ENCODE measurements around the gene LTB4R2.

LTB4R2 gene

GRCh38 chr14:24325041-24325530, 15.1 kb downstream of the LTB4R2 start:
- TF ChIP-seq ESRRG (CRISPR knock-in tag; IDR thresholded peaks at IDR 0.05) (no peak), ZFP3 (CRISPR knock-in tag; IDR thresholded peaks at IDR 0.05) (no peak), PATZ1 (CRISPR knock-in tag; IDR thresholded peaks at IDR 0.05; ENCODE audit: borderline replicate concordance) (no peak), CSRNP3 (CRISPR knock-in tag; IDR thresholded peaks at IDR 0.05) (no peak), OSR1 (CRISPR knock-in tag; IDR thresholded peaks at IDR 0.05) (no peak), BACH2 (CRISPR knock-in tag; IDR thresholded peaks at IDR 0.05; ENCODE audit: borderline replicate concordance) (no peak), CSDC2 (CRISPR knock-in tag; IDR thresholded peaks at IDR 0.05) (no peak), RARB (CRISPR knock-in tag; IDR thresholded peaks at IDR 0.05) (no peak), ZNF8 (CRISPR knock-in tag; IDR thresholded peaks at IDR 0.05) (no peak), ZNF565 (CRISPR knock-in tag; conservative IDR thresholded peaks at IDR 0.05; ENCODE audit: low read depth) (no peak), TSHZ2 (CRISPR knock-in tag; IDR thresholded peaks at IDR 0.05) (no peak), CREB5 (CRISPR knock-in tag; IDR thresholded peaks at IDR 0.05; ENCODE audit: low read depth) (no peak), ZFP30 (CRISPR knock-in tag; IDR thresholded peaks at IDR 0.05) (no peak), SNAI2 (CRISPR knock-in tag; IDR thresholded peaks at IDR 0.05) (no peak), ZNF70 (CRISPR knock-in tag; IDR thresholded peaks at IDR 0.05) (no peak), TOX (CRISPR knock-in tag; IDR thresholded peaks at IDR 0.05; ENCODE audit: borderline replicate concordance) (no peak)
- ATAC-seq = no peak

GRCh38 chr14:24325963-24326362, 16.0 kb downstream of the LTB4R2 start:
- no peak for ATAC-seq

More at GRCh38 chr14:24325963-24326362, 16.0 kb downstream of the LTB4R2 start:
- TF ChIP-seq CSRNP3 (CRISPR knock-in tag; IDR thresholded peaks at IDR 0.05) (no peak), ESRRG (CRISPR knock-in tag; IDR thresholded peaks at IDR 0.05) (no peak), GLIS3 (CRISPR knock-in tag; IDR thresholded peaks at IDR 0.05) (no peak), ZNF8 (CRISPR knock-in tag; IDR thresholded peaks at IDR 0.05) (no peak), RARB (CRISPR knock-in tag; IDR thresholded peaks at IDR 0.05) (no peak), TOX (CRISPR knock-in tag; IDR thresholded peaks at IDR 0.05; ENCODE audit: borderline replicate concordance) (no peak), CREB5 (CRISPR knock-in tag; IDR thresholded peaks at IDR 0.05; ENCODE audit: low read depth) (no peak), PATZ1 (CRISPR knock-in tag; IDR thresholded peaks at IDR 0.05; ENCODE audit: borderline replicate concordance) (no peak), ZNF565 (CRISPR knock-in tag; conservative IDR thresholded peaks at IDR 0.05; ENCODE audit: low read depth) (no peak), PPARA (CRISPR knock-in tag; IDR thresholded peaks at IDR 0.05; ENCODE audit: borderline replicate concordance) (no peak), TSHZ2 (CRISPR knock-in tag; IDR thresholded peaks at IDR 0.05) (no peak)
